K562 (cell line): Measurements from ENCODE around the gene TMCO1. TPM values are rescaled to one million over a fixed set of nuclear protein-coding genes. Genes with fewer than 3 reads are reported as not detected.

Experiments used
- ATAC-seq: fragments of 200-7000 bp; cut with Tn5 transposase; 3 replicates; pipeline ENCODE4 v1.9.1; 2020; ENCODE audit warnings: moderate library complexity
- BruUV-seq: library from RNA; stranded (reverse); fragments of 400-500 nt; replicated peaks from 2 replicates; lab custom pipeline; 2021; lab: Mats Ljungman, UMichigan
- CTCF ChIA-PET: fragments of 300-600 bp; formaldehyde crosslinking; extraction: SDS; loops from one replicate; lab custom pipeline; 2021; ENCODE audit warnings: low intra/inter-chr PET ratio; lab: Yijun Ruan, JAX
- POLR2A ChIA-PET: fragments of 300-600, 350-650 bp; sonication (Branson Sonifier 250); formaldehyde crosslinking; extraction: SDS; loops from one replicate; lab custom pipeline; 2021; ENCODE audit warnings: antibody characterized with exemption, inconsistent platforms; lab: Yijun Ruan, JAX
- DNase-seq, 4 experiments: peaks; one replicate each; pipeline versions ENCODE4 v3.0.0 to v3.0.0-alpha.2; 2011 to 2018; ENCODE audit warnings: low spot score in 3 of 4, mixed read lengths in 3 of 4; ENCODE audit errors: extremely low read depth in 1 of 4
- FAIRE-seq: peaks from 2 replicates; lab custom pipeline; 2011; peaks lifted over from hg19 to GRCh38; lab: Jason Lieb, UNC
- H2AFZ ChIP-seq: 2 replicates; pipeline ENCODE4 v1.6.0; 2011; ENCODE audit warnings: low read depth, low read length, control low read depth, inconsistent platforms
- H3K27ac ChIP-seq: fragments of 200-600 bp; 3 replicates; pipeline ENCODE4 v1.8.0; 2011; ENCODE audit warnings: low read depth, mild to moderate bottlenecking, control low read depth, inconsistent platforms, low read length, moderate library complexity, mixed read lengths; ENCODE audit errors: extremely low read depth
- H3K27me3 ChIP-seq, 2 experiments: fragments of 300-600 bp in 1 of 2; 2 replicates in 1 of 2; 3 replicates in 1 of 2; pipeline versions ENCODE4 v1.6.0 to v1.8.0; 2011; ENCODE audit warnings: inconsistent platforms in 2 of 2, low read length in 2 of 2, mild to moderate bottlenecking in 1 of 2, mixed read lengths in 1 of 2, moderate library complexity in 1 of 2; ENCODE audit not compliant: control insufficient read depth in 2 of 2, insufficient read depth in 2 of 2
- H3K36me3 ChIP-seq: fragments of 300-600 bp; 3 replicates; pipeline ENCODE4 v1.8.0; 2011; ENCODE audit warnings: mild to moderate bottlenecking, low read length, inconsistent platforms; ENCODE audit not compliant: control insufficient read depth, insufficient read depth
- H3K4me1 ChIP-seq, 2 experiments: fragments of 200-600 bp in 1 of 2; replicated peaks in 1 of 2; 2 replicates in 1 of 2; 3 replicates in 1 of 2; pipeline versions ENCODE4 v1.5.1 to v1.8.0; 2011; ENCODE audit warnings: inconsistent platforms in 2 of 2, low read length in 2 of 2, mild to moderate bottlenecking in 1 of 2, mixed read lengths in 1 of 2, moderate library complexity in 1 of 2; ENCODE audit not compliant: control insufficient read depth in 2 of 2, insufficient read depth in 2 of 2
- H3K4me2 ChIP-seq: 2 replicates; pipeline ENCODE4 v1.6.1; 2011; ENCODE audit warnings: low read length, control low read depth, inconsistent platforms, mixed read lengths; ENCODE audit not compliant: insufficient read depth
- H3K4me3 ChIP-seq: fragments of 200-600 bp; sonication (generic), shearing (Covaris generic); 2 replicates; pipeline ENCODE4 v1.5.1; 2016; ENCODE audit warnings: control low read depth, inconsistent platforms
- H3K79me2 ChIP-seq: fragments of 200-600 bp; 3 replicates; pipeline ENCODE4 v1.8.0; 2011; ENCODE audit warnings: low read length, inconsistent platforms; ENCODE audit not compliant: control insufficient read depth, insufficient read depth
- H3K9ac ChIP-seq, 2 experiments: 2 replicates each; pipeline versions ENCODE4 v1.6.0 to v1.6.1; 2011; ENCODE audit warnings: low read depth in 2 of 2, low read length in 2 of 2, control low read depth in 1 of 2, inconsistent platforms in 1 of 2, mild to moderate bottlenecking in 1 of 2, mixed read lengths in 1 of 2; ENCODE audit not compliant: insufficient read depth in 1 of 2
- H3K9me1 ChIP-seq: one replicate; pipeline ENCODE4 v1.6.0; 2011; ENCODE audit warnings: inconsistent platforms, mild to moderate bottlenecking, low read length, moderate library complexity; ENCODE audit not compliant: control insufficient read depth, insufficient read depth
- H3K9me3 ChIP-seq: replicated peaks from 2 replicates; pipeline ENCODE4 v1.5.1; 2011; ENCODE audit warnings: low read depth, low read length, inconsistent platforms; ENCODE audit not compliant: control insufficient read depth, insufficient read depth
- H4K20me1 ChIP-seq: replicated peaks from 2 replicates; pipeline ENCODE4 v1.6.1; 2011; ENCODE audit warnings: low read length, inconsistent platforms, mixed read lengths; ENCODE audit not compliant: control insufficient read depth, insufficient read depth
- FOXK2 ChIP-seq, 2 experiments: fragments of 450-650 bp; IDR thresholded peaks in 1 of 2; conservative IDR thresholded peaks in 1 of 2; 2 replicates each; pipeline ENCODE4 v1.6.1; 2016; ENCODE audit warnings: low read depth in 2 of 2, mild to moderate bottlenecking in 1 of 2
- FUS ChIP-seq: fragments of 200-400 bp; formaldehyde crosslinking; optimal IDR thresholded peaks from 2 replicates; pipeline ENCODE3; 2017; ENCODE audit warnings: low read depth, low read length
- GTF3C2 ChIP-seq: IDR thresholded peaks from 3 replicates; pipeline ENCODE4 v1.6.1; 2011; ENCODE audit warnings: borderline replicate concordance, mild to moderate bottlenecking, moderate library complexity; ENCODE audit not compliant: insufficient read length; ENCODE audit errors: extremely low read depth
- PHF20 ChIP-seq: fragments of 450-650 bp; IDR thresholded peaks from 2 replicates; pipeline ENCODE4 v1.6.1; 2018; ENCODE audit not compliant: partially characterized antibody
- TRIM24 ChIP-seq, 2 experiments: fragments of 450-650 bp; IDR thresholded peaks; 2 replicates each; pipeline ENCODE4 v1.6.1; 2016
- ZBTB34 ChIP-seq: fragments of 250-450 bp; sonication (Bioruptor Pico); IDR thresholded peaks from 2 replicates; pipeline ENCODE4 v1.8.0; 2021; ENCODE audit warnings: mild to moderate bottlenecking, moderate library complexity
- ZNF274 ChIP-seq: IDR thresholded peaks from 2 replicates; pipeline ENCODE4 v1.6.1; 2011; ENCODE audit warnings: low read depth, mild to moderate bottlenecking, low read length, moderate library complexity, borderline replicate concordance
- ZNF408 ChIP-seq: fragments of 250-450 bp; sonication (Bioruptor Pico); IDR thresholded peaks from 2 replicates; pipeline ENCODE4 v1.4.0; 2020; ENCODE audit warnings: low read depth, mild to moderate bottlenecking, moderate library complexity
- ZNF696 ChIP-seq: fragments of 250-450 bp; sonication (Bioruptor Pico); conservative IDR thresholded peaks from 2 replicates; pipeline ENCODE4 v1.4.0; 2020; ENCODE audit warnings: mild to moderate bottlenecking, moderate library complexity
- WGBS: fragments of 100-300 bp; shearing (Covaris generic); methylation state at CpG from one replicate; pipeline ENCODE4 v1.1.6; 2016; ENCODE audit warnings: low coverage, mixed read lengths; ENCODE audit not compliant: insufficient coverage; ENCODE audit errors: missing lambda C conversion rate; 5-methylcytosine and 5-hydroxymethylcytosine counted together
- in situ Hi-C: fragments of 300-500 bp; cut with MboI; formaldehyde crosslinking; loops from 4 replicates; pipeline ENCODE4 v1.15.0; 2018; ENCODE audit warnings: inconsistent platforms, mixed read lengths
- intact Hi-C: fragments of 100-400 bp; cut with micrococcal nuclease; formaldehyde crosslinking; loops from 2 replicates; pipeline ENCODE4 v1.14.2; 2022
- polyA plus RNA-seq, 8 experiments: library from polyadenylated mRNA; depleted of rRNA in 4 of 8; stranded (reverse) in 5 of 8; unstranded in 3 of 8; fragments of >200 nt; fragmentation: Nextera tagmentation in 2 of 8; fragmentation: Illumina TruSeq in 1 of 8; extraction: Ambion mirVana in 2 of 8; extraction: Trizol in 1 of 8; gene quantifications; 2 replicates each; pipeline versions ENCODE4 v1.2.1 to v1.2.3, GENCODE V29; 2011 to 2014; ENCODE audit warnings: inconsistent platforms in 1 of 8, missing spikeins in 1 of 8
- total RNA-seq, 7 experiments: library from RNA; depleted of rRNA in 6 of 7; stranded (reverse); fragments of >200 nt in 6 of 7; fragmentation: Illumina TruSeq in 2 of 7; extraction: Trizol in 2 of 7; gene quantifications; 2 replicates each; pipeline versions ENCODE4 v1.2.1 to v1.2.3, GENCODE V29; 2011 to 2021; ENCODE audit warnings: low replicate concordance in 1 of 7
- TF ChIP-seq, protein P1 (sequence below): sonication (generic); formaldehyde crosslinking; IDR thresholded peaks from 2 replicates; pipeline ENCODE4 v1.8.1; 2023; ENCODE audit warnings: mild to moderate bottlenecking, missing genetic modification reagents
- TF ChIP-seq, protein P2 (sequence below): fragments of 250-450 bp; sonication (Bioruptor Pico); IDR thresholded peaks from 2 replicates; pipeline ENCODE4 v1.9.0; 2021; ENCODE audit warnings: mild to moderate bottlenecking

TMCO1 gene
- total and polyA plus RNA-seq, 9 of the 15 experiments (the other 6 are each of a cell fraction or from before 2014, with no cell fraction given), result 69.3 to 561 (median 175) TPM

GRCh38 chr1:165793951-165794350 lies 25.3 kb upstream of the TMCO1 start (continued):
- no peak for TF ChIP-seq GTF3C2
- TF ChIP-seq, protein P1, sequence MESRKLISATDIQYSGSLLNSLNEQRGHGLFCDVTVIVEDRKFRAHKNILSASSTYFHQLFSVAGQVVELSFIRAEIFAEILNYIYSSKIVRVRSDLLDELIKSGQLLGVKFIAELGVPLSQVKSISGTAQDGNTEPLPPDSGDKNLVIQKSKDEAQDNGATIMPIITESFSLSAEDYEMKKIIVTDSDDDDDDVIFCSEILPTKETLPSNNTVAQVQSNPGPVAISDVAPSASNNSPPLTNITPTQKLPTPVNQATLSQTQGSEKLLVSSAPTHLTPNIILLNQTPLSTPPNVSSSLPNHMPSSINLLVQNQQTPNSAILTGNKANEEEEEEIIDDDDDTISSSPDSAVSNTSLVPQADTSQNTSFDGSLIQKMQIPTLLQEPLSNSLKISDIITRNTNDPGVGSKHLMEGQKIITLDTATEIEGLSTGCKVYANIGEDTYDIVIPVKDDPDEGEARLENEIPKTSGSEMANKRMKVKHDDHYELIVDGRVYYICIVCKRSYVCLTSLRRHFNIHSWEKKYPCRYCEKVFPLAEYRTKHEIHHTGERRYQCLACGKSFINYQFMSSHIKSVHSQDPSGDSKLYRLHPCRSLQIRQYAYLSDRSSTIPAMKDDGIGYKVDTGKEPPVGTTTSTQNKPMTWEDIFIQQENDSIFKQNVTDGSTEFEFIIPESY (CRISPR knock-in tag), result no peak
- no peak for TF ChIP-seq TRIM24 (IDR thresholded peaks at IDR 0.05)

DNA sequence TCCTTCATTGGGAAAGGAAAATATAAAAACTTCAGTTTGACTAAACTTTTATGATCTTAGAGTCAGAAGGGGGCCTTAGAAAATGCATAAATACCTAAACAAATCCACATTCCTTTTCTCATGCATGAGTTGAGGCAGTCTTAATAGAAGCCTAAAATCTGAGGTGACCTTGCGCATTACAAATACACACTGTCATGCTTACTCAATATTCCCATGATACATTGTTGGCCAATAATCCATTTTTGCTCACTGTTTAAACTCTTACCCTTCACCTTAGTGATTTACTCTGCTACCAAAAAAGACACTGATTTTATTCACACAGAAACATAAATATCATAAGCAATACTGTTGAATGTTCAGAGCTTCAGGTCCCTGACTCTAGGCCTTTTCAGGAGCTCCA lies 19.1 kb upstream of the TMCO1 start:
- no peaks in the 10 kb centered on the region for H3K79me2 ChIP-seq
- intact Hi-C loops (no loop called here), in situ Hi-C loops (no loop called here)
- no peaks in the 10 kb centered on the region; the same call in 1 of the 2 replicates for H3K9me3 ChIP-seq
- FAIRE-seq (no peak), DNase-seq (no peak), ATAC-seq (no peak)
- no peaks in the 10 kb centered on the region for H4K20me1 ChIP-seq
- H3K4me1 ChIP-seq, result no peaks in the 10 kb centered on the region
- no peak overlapping the region for H3K27ac ChIP-seq
- no peak overlapping the region for H3K4me3 ChIP-seq
- BruUV-seq, result no TSS peak
- H3K27me3 ChIP-seq, result no peaks in the 10 kb centered on the region
- no peaks in the 10 kb centered on the region for H3K36me3 ChIP-seq
- ChIA-PET CTCF (no interaction called here), POLR2A (no interaction called here)
- no peak overlapping the region for H2AFZ ChIP-seq
- 92% methylated on average over 1 of the region's 1 CpG for WGBS
- no peak overlapping the region for H3K4me2 ChIP-seq
- no peak overlapping the region for H3K9ac ChIP-seq
- H3K9me1 ChIP-seq, result no peaks in the 10 kb centered on the region
- TF ChIP-seq FUS, result no peak
- TF ChIP-seq FOXK2 (conservative IDR thresholded peaks at IDR 0.05 in 1 of 2, IDR thresholded peaks at IDR 0.05 in 1 of 2; ENCODE audit: low read depth in 2 of 2), result no peak
- no peak for TF ChIP-seq ZNF696 (CRISPR knock-in tag)
- TF ChIP-seq PHF20, result no peak
- TF ChIP-seq ZNF408 (CRISPR knock-in tag), result no peak
- TF ChIP-seq, protein P2, sequence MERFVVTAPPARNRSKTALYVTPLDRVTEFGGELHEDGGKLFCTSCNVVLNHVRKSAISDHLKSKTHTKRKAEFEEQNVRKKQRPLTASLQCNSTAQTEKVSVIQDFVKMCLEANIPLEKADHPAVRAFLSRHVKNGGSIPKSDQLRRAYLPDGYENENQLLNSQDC (CRISPR knock-in tag), result no peak
- no peak for TF ChIP-seq ZBTB34 (CRISPR knock-in tag)
- TF ChIP-seq ZNF274, result no peak
